ENCODE data around the gene ONECUT3. TPM values are rescaled to one million over a fixed set of nuclear protein-coding genes. Genes with fewer than 3 reads are reported as not detected.

Gene ONECUT3
- total RNA-seq, 4 donors from 2014 or later = not detected

DNA sequence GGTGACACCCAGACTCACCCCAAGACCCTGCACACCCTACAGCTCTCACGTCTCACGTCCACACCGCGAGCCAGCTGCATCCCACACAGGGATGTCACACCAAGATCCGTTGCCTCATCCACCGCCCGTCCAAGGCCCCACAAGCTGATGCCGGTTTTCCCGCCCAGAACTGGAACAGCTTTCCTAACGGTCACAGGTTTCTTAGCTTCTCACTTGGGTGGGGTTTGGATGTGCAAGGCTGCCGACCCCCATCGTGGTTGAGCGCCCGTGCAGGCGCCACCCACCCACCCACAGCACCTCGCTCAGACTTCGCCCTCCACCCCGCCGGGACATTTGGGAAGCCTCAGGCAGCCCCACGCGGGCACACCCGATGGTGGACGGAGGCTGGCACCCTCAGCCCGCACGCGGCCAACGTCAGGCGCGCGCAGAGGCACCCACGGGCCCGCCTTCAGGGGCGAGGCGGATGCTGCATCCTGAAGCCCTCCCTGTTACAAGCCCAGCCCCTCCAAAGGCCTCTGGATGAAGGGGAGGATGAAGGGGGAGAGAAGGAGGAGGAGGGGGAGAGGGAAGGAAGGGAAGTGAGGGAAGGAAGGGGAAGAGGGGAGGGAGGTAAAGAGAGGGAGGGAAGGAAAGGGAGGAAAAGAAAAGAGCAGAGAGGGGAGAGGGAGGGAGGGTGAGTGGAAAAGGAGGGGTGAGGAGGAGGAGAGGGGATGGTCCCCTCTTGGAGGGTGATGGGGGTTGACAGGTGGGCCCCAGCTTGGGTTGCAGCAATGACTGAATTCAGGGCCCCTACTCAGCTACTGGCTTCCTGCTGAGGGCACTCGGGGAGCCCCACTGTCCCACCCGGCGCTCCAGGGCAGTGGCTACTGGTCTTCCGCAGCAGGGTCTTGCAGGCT, 12.8 kb downstream of the ONECUT3 start:
- Histone ChIP-seq H3K36me3 (no peaks in the 10 kb centered on the region), H3K27me3 (peaks cover 4 to 100% of the 10 kb centered on the region in 2 donors), H3K27ac (no peak overlapping the region), H3K4me1 (peaks cover 0 to 6% (median 0%) of the 10 kb centered on the region in 4 donors), H3K9me3 (peaks cover 0 to 15% (median 6%) of the 10 kb centered on the region in 4 donors), H3K4me3 (no peak overlapping the region)
- 4 to 7% methylated on average over 34 to 38 of the region's 38 CpGs for WGBS, 2 donors
- TF ChIP-seq POLR2A (IDR thresholded peaks at IDR 0.05) = no peak
- TF ChIP-seq CTCF (IDR thresholded peaks at IDR 0.05) = no peak
- no peak for TF ChIP-seq EP300 (IDR thresholded peaks at IDR 0.05)
- no peak for DNase-seq (ENCODE audit: low spot score in 2 of 2)

- peaks cover 0 to 6% (median 0%) of the 10 kb centered on the region in 4 donors for H3K4me1 ChIP-seq
- peaks cover 0 to 23% (median 8%) of the 10 kb centered on the region in 4 donors for H3K9me3 ChIP-seq
- H3K4me3 ChIP-seq = no peak overlapping the region
- H3K27me3 ChIP-seq = peaks cover 4 to 100% of the 10 kb centered on the region in 2 donors
- H3K36me3 ChIP-seq = no peaks in the 10 kb centered on the region
- no peak overlapping the region for H3K27ac ChIP-seq
- TF ChIP-seq POLR2A (IDR thresholded peaks at IDR 0.05) (no peak), CTCF (IDR thresholded peaks at IDR 0.05) (no peak), EP300 (IDR thresholded peaks at IDR 0.05) (no peak)
- DNase-seq (ENCODE audit: low spot score in 2 of 2) = no peak
- WGBS, 2 donors = 22% methylated on average over 10 of the region's 10 CpGs
These were observed 13.6 kb downstream of the ONECUT3 start for GRCh38 chr19:1766800-1767352.

GRCh38 chr19:1767464-1767933, 14.2 kb downstream of the ONECUT3 start:
- Histone ChIP-seq H3K27ac (no peak overlapping the region), H3K9me3 (peaks cover 0 to 28% (median 8%) of the 10 kb centered on the region in 4 donors), H3K4me3 (no peak overlapping the region), H3K27me3 (peaks cover 4 to 100% of the 10 kb centered on the region in 2 donors), H3K36me3 (no peaks in the 10 kb centered on the region), H3K4me1 (peaks cover 0 to 6% (median 0%) of the 10 kb centered on the region in 4 donors)
- DNase-seq (ENCODE audit: low spot score in 2 of 2) = peak in 1 of 2 donors; percentile 33
- TF ChIP-seq CTCF (IDR thresholded peaks at IDR 0.05) (peak; percentile 87 to 97 (median 94)), EP300 (IDR thresholded peaks at IDR 0.05) (no peak)
- 4 to 7% methylated on average over 15 to 17 of the region's 21 CpGs for WGBS, 2 donors

DNA sequence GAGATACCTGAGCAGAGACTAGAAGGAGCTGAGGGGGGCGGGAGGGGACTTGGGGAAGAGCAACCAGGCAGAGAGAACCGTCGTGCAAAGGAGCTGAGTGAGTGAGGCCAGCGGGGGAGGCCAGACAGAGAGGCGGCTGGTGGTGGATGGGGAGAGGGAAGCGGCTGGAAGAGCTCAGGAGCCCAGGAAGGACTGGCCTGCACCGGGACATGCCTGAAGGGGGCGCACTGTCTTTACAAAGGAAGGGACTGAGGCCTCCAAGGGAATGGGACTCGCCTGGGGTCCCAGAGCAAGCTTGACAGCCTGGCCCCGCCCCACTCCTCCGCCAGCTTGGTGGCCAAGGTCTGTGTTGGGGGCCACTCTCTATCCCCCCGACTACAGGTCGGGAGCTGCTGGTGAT, 14.9 kb downstream of the ONECUT3 start:
- TF ChIP-seq CTCF (IDR thresholded peaks at IDR 0.05) (no peak), POLR2A (IDR thresholded peaks at IDR 0.05) (no peak), EP300 (IDR thresholded peaks at IDR 0.05) (no peak)
- no peak overlapping the region for H3K27ac ChIP-seq
- H3K4me3 ChIP-seq = no peak overlapping the region
- peaks cover 4 to 97% of the 10 kb centered on the region in 2 donors for H3K27me3 ChIP-seq
- no peak for DNase-seq (ENCODE audit: low spot score in 2 of 2)
- peaks cover 0 to 6% (median 0%) of the 10 kb centered on the region in 4 donors for H3K4me1 ChIP-seq
- peaks cover 0 to 28% (median 8%) of the 10 kb centered on the region in 4 donors for H3K9me3 ChIP-seq
- WGBS, 2 donors = 15 to 16% methylated on average over 13 of the region's 13 CpGs
- no peaks in the 10 kb centered on the region for H3K36me3 ChIP-seq
